Measurements from ENCODE around the gene ARL15. TPM values are rescaled to one million over a fixed set of nuclear protein-coding genes. Genes with fewer than 3 reads are reported as not detected.
A peak's percentile ranks its signal among the peaks of the same experiment; 100 is the strongest.
"Not testable (repeated sequence)": the region's sequence is repeated elsewhere in the genome, so short reads cannot be mapped to it uniquely, and the experiment has no call there.

The ARL15 gene
- polyA plus RNA-seq, 4 donors = 26.6 to 34.4 (median 32.2) TPM

DNA sequence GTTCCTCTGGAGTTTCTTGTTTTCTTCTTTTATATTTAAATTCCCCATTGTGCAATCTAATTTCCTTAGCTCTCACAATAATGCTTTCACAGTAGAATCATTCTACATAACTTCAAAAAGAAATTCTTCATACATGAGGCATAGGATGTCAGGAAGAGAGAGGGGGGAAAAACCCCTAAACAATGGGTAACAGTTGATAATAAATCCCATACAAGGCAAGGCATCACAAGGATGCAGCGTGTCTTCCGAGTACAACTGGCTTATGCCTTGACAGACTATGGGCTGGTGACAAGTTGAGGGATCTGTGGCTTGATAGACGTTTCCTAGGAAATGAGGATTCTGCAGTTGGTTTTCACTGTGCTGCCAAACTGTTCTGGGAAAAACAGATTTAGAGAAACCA, 247.4 kb downstream of the ARL15 start:
- DNase-seq (ENCODE audit: low read depth in 4 of 4, low spot score in 2 of 4) = no peak

DNA sequence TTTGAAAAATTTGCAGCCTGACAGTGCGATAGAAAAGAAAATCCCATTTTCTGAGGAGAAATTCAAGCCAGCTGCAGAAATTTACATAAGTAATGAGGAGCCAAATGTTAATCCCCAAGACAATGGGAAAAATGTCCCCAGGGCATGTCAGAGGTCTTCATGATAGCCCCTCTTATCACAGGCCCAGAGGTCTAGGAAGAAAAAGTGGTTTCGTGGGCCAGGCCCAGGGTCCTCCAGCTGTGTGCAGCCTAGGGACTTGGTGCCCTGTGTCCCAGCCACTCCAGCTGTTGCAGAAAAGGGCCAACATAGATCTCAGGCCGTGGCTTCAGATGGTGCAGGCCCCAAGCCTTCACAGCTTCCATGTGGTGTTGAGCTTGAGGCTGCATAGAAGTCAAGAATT, 249.5 kb downstream of the ARL15 start:
- not testable (repeated sequence) for DNase-seq (ENCODE audit: low read depth in 4 of 4, low spot score in 2 of 4)

DNA sequence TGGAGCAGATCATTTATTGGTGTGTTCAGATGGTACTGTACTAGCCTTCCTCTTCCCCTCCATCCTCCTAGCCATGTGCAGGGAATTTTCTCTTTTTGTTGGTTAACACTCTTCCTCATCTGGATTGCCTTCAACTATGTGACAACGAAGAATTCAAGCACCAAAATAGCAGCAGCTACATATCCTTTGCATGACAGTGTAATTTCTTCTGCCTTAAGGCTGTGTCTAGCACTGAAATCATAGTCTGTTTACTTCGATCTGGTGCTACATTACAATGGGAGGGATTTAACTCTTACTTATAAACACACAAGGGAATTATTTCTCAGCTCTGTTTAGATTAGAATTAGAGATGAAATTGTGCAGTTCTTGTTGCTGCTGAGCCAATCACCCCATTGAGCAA, 260.4 kb downstream of the ARL15 start:
- DNase-seq (ENCODE audit: low read depth in 4 of 4, low spot score in 2 of 4) = no peak

DNA sequence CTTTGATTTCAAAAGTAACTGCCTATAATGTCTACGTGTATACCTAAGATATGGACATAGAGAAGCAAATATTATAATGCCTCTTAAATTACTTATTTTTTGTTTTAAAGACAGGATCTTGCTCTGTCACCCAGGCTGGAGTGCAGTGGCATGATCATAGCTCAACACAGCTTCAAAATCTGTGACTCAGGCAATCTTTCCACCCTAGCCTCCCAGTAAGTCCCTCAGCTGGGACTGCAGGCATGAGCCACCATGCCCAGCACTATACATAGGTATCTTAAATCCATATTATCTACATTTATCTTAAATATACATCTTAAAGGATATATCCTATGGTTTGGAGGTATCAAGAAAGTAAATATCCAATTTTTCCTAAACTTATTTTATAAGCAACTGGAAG, 261.2 kb downstream of the ARL15 start:
- DNase-seq (ENCODE audit: low read depth in 4 of 4, low spot score in 2 of 4) = no peak

DNA sequence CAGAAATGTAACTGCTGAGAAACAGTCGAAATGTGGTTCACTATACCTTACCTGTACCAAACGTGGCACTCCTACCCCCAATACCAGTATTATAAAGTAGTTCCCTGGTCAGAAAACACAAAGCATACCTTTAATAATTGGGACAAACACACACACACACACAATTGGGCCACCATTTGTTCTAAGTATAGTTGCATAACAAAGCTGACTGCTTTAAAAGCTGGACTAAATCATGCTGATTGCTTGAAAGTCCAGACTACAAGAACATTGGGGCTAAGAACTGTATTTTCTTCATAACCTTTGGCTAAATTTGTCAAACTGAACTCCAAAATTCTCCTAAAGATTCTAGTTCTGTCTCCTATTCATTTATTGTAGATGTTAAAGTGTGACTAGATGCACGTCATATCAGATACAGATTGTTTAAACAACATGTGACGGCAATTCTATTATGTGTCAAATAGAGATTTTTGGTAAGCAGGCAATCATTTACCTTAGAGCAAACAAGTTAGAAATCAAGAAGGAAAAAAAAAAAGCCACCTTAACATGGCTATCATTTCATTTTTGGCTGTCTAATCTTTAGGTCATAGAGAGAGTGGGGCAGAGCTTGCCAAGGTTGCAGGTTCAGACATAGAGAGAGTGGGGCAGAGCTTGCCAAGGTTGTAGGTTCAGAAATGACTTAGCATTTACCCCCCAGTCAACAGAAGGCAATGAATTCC, 265.1 kb downstream of the ARL15 start:
- DNase-seq (ENCODE audit: low read depth in 4 of 4, low spot score in 2 of 4) = no peak

DNA sequence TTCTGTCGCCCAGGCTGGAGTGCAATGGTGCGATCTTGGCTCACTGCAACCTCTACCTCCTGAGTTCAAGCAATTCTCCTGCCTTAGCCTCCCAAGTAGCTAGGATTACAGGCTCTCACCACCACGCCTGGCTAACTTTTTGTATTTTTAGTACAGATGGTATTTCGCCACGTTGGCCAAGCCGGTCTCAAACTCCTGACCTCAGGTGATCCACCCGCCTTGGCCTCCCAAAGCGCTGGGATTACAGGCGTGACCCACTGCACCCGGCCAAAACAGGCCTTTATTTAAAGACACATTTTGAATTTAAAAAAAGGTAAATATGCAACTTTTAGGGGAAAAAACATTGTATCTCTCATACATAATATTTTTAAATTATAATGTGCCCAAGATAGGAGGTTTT, 266.1 kb downstream of the ARL15 start:
- not testable (repeated sequence) for DNase-seq (ENCODE audit: low read depth in 4 of 4, low spot score in 2 of 4)

DNA sequence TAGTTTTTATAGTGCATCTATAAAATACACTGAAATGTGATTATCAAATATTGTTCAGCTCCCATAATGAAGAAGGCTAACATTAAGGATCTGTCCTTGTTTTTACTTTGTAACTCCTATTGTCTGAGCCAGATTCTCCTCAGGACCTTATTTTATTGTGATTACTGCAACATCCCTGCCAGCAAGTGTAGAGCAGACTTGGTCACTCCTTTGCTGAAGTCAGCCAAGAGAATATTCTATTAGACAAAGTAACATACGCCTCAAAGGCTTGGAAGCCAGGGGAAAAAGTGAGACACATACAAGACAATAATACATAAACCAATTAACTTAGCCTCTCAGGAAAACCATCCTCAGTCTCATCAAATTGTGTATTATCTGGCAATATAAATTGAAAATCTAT, 269.6 kb downstream of the ARL15 start:
- DNase-seq (ENCODE audit: low read depth in 4 of 4, low spot score in 2 of 4) = no peak

DNA sequence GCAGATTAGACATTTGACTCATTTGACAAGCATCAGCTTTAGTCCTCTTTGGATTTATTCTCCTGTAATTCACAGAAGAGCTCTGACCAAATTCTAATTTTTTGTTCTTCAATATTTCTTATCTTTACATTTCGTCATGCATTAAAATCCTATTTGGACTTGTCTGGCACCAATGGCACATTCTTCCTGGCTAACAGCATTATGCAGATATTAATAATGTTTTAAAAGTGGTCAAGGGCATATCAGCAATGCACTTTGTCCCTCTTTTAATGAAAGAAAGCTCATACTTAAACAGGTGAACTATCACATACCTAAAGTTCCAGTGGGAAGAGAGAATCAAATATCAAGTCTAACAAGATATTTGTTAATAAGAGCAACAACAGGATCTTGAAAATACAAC, 270.4 kb downstream of the ARL15 start:
- DNase-seq (ENCODE audit: low read depth in 4 of 4, low spot score in 2 of 4) = no peak

DNA sequence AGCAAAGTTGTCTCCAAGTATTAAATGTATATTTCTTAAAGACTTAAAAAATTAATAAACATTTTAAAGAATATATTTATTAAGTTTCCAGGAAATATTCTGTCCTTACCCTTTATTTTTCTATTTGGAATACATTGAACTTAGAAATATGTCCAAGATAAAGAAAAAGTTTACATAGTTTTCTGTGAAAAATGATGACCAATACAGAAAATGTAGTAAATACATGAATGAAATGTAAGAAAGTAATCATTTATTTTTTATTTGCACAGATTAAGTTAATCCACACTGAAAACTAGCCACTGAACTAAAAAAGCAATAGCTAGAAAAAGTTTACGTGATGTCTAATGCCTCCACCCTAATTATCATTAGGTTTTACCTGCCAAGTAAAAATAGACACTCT, 273.2 kb downstream of the ARL15 start:
- DNase-seq (ENCODE audit: low read depth in 4 of 4, low spot score in 2 of 4) = no peak

DNA sequence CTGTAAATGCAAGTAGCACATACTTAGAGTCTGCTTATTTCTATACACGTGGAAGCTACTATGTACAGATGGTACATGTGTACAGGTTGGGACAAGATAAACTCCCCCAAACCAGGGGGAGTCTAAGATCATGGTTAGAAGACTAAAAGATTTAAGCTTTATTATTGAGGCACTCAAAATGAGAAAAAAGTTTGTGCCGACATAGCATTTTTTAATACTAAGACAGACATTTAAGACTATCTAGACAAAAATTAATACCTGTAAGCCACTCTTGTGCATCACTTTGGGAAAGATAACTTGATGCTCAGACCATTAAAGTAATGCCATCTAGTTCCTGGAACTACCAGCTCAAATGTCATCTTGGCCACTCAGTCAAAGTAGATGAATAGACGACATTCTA, 279.4 kb downstream of the ARL15 start:
- DNase-seq (ENCODE audit: low read depth in 4 of 4, low spot score in 2 of 4) = no peak

DNA sequence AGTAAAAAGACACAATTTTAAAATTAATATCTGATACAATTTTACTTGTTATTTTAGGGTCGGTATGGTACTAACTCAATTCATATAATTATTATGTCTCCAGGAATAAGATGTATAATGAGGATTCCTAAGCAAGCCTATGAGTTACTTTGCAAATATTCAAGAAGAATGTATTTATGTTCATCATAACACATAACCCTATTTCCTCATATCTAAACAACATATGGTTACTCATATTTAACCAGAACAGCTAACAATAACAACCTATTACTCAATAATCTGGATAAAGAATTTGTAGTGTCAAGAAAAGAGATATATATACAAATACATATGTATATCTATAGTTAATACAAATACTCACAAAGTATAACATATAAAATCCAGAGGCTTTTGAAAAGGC, 285.9 kb downstream of the ARL15 start:
- DNase-seq (ENCODE audit: low read depth in 4 of 4, low spot score in 2 of 4) = no peak

DNA sequence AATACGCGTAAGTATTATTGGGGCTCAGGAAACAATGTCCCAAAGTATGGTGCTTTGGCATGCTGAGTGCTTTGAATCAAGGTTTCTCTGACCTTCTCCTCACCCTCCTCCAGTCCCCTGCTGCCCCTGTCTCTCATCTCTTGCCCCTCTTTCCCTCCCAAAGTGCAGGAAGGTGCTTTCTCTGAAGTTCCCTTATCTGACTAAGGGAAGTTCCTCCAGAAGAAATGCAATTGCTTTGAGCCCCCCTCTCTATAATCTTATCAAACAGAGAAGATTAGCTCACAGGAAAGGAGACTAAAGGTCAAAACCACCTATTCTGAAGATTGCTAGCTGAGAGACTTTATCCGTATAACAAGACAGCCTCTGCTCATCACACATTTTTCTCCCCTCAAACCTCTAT, 288.1 kb downstream of the ARL15 start:
- DNase-seq (ENCODE audit: low read depth in 4 of 4, low spot score in 2 of 4) = no peak

DNA sequence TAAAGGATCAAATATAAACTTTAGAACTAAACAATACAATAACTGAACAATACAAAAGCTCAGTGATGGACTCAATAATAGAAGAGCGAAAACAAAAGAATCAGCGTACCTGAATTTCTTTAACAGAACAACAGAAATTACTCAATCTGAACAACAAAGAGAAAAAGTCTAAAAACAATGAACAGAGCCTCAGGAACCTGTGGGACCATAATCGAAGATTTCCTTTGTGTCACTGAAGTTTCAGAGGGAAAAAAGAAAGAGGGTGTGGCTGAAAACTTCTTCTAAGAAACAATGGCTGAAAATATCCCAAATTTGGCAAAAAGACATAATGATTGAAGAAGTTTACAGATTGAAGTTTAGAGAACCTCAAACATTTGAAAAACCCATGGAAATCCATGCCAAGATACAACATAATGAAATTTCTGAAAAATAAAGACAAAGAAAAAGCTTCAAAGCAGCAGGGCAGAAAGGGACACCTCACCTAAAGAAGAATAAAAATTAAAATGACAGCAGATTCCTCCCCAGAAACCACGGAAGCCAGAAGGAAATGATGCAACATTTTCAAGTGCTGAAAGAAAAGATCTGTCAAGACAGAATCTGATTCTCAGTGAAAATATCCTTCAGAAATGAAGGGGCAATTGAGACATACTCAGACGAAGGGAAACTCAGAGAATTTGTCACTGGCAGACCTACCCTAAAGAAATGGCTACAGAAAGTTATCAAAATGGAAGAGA, 288.8 kb downstream of the ARL15 start:
- no peak for DNase-seq (ENCODE audit: low read depth in 4 of 4, low spot score in 2 of 4)

DNA sequence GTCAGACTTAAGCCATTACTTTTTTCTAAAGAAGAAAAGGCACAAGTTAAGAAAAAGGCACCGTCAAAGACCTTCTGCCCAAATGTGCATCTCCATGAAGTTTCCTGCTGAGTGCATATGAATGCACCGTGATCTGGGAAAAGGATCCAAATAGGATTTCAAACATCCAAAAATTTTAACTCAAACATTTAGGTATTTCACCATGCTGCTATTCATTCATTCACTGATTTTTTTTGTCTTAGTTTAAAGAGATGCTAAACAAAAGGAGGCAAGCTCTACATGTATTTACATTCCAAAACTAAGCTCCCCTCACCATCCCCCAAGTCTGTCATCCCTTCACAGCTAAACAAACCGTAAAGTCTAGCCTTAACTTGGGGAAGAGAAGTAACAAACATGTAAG, 291.9 kb downstream of the ARL15 start:
- no peak for DNase-seq (ENCODE audit: low read depth in 4 of 4, low spot score in 2 of 4)

DNA sequence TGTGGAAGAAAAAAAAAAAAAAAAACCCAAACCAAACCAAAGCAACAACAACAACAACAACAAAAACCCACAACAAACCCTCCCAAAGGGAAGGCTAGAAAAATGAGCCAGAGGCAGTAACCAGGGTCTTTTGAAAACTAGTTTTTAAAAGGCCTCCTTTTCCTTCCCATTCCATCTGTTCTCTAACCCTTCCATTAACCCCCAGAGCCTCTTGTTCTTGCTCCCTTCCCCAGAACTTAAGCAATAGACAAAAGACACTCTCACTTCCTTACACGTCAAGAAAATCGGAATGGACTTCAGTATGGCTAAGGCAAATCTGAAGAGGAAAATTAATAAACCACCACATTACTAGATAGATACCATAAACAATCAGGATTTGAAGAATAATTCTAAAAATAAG, 292.8 kb downstream of the ARL15 start:
- DNase-seq (ENCODE audit: low read depth in 4 of 4, low spot score in 2 of 4) = no peak

DNA sequence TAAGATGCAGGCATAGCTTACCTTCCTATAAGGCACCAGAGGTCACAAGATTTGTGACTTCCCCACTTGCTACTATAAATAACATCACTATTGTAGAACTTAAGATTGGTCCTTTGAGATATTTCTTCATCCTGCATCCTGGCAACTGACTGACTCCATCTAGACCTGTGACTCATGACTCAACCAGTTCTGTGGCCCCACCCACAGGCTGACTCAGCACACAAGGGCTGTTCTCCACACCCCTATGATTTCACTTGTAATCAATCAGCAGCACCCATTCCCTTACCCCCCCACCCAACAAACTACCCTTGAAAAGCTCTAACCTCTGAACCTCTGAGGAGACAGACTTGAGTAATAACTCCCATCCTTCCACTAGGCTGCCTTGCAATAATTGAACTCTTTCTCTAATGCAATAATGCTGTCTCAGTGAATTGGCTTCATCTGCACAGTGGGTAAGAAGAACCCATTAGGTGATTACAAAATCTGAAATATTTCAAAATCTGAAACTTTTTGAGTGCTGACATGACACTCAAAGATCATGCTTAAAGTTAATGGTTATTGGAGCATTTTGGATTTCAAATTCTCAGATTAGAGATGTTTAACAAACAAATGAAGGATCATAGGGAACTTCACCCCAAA, 296.7 kb downstream of the ARL15 start:
- DNase-seq (ENCODE audit: low read depth in 4 of 4, low spot score in 2 of 4) = no peak

DNA sequence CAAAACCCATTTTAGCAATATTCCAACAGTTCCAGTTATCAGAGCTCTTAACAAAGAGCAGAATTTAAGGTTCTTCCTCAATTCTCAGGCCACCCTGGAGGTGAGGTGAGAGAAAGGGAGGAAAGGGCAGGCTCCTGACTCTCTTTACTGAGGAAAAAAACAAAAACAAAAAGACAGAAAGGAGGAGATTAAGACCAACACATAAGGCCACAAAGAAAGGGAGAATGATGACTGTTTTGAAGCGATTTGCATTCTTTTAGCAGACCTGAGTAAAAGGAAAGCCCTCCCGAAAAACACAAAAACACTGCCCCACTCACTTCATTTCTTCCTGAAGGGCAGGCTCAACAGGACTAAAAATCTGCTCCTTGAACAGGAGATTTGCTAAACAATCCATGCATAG, 300.5 kb downstream of the ARL15 start:
- no peak for DNase-seq (ENCODE audit: low read depth in 4 of 4, low spot score in 2 of 4)

DNA sequence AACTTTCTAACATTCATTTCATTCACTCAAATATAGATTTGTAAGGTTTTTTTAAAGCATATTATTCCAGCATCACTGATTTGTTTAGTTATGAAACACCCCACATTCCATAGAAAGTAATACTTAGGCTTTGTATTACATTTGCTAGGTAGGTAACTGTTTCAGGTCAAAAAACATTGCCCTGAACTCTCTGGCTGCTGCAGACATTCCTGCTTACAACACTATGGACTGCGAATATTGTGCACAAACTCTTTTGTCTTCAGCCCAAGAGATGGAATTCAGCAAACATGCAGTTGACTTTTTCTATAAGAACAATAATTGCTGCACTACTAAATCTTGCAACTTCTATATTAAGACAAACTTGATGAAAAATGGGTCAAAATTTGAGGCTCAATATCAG, 301.0 kb downstream of the ARL15 start:
- DNase-seq (ENCODE audit: low read depth in 4 of 4, low spot score in 2 of 4) = no peak

DNA sequence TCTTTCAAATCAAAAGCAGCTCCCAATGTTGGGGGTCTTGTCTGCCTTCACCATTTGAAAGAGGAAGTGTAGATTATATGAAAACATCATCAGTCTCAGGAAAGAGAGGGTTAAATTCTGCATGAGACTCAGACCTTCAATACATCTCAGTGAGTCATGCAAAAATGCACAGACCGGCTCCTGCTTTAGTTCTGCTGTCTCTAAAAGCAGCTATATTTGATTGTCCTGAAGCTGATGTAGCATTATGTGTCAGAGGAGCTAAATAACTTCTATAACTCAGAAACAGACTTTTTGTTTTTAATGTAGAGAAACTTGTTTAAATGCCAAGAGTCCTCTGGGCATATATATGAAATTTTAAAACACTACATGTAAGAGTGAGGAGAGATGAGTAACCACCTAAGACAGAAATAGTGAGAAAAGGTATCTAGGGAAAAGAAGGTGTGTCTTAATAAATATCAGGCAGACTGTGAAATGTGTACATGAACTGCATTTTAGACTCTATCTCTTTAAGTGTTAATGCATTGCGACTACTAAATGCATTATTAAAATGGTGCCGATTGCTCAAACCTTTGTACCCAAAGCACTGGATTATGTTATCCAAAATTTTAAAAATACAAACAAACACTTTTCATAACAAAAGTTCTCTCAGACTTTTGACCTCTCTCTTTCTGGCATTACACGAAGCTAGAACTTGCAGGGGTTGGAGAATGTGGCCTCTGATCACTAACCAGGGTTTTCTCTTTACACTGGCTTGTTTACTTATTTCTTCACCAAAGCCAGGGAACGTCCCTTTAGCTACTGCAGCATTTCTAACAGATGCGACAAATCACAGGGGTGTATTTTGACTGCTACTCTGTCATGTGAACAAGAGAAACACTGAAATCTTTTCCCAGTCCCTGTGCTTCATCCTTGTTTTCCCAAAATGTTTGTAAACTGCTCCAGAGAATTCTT, 302.3 kb downstream of the ARL15 start:
- DNase-seq (ENCODE audit: low read depth in 4 of 4, low spot score in 2 of 4) = peak in 1 of 4 donors; percentile 14

DNA sequence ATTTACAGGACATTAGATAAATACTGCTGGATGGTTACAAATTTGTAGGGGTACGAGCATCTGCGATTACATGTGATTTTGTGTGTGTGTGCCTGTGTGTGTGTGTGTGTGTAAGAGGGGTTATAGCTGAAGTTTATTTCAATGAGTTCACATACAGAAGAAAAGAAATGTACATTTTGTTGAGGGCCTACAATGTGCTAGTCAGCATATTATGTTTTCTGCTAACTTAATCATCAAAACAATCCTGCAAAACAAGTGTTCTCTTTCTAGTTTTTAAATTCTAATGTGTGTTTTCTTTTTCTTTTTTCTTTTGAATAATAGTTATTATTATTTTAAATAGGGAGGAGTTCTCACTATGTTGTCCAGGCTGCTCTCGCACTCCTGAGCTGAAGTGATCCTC, 305.7 kb downstream of the ARL15 start:
- DNase-seq (ENCODE audit: low read depth in 4 of 4, low spot score in 2 of 4) = no peak

DNA sequence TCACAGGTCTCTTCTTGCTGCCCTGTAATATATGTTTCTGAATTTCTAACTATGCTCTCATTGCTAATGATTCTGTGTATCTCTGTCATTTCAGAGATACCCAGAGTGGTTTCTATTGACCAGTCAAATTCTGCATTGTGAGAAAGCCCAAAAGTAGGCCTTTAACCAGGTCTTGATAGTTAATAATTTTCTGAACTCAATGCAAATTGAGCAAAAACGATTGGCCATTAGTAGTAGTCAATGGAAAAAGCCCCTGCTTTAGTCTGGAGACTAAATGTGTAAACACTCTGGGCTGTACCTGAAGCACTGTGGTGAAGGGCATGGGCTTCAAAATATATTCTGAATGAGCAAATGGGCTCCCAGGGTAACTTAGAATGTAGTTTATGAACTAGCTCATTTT, 307.6 kb downstream of the ARL15 start:
- DNase-seq (ENCODE audit: low read depth in 4 of 4, low spot score in 2 of 4) = no peak
